GM12892 (cell line): ENCODE results near the gene ACTA2.

ENCODE experiments used
- POLR2A ChIP-seq: IDR thresholded peaks from 2 replicates; pipeline ENCODE4 v1.6.1; 2011; ENCODE audit warnings: low read depth, low read length, control low read depth
- TAF1 ChIP-seq: IDR thresholded peaks from 2 replicates; pipeline ENCODE4 v1.6.1; 2011; ENCODE audit warnings: low read depth, mild to moderate bottlenecking, control low read depth, low read length, borderline replicate concordance

GRCh38 chr10:88913127-88913526, 39.4 kb downstream of the ACTA2 start:
- TF ChIP-seq POLR2A: no peak
- TF ChIP-seq TAF1: no peak
